GM23338 (cell line): ENCODE results near the gene DCUN1D4. TPM values are rescaled to one million over a fixed set of nuclear protein-coding genes. Genes with fewer than 3 reads are reported as not detected.

Experiments used
- ATAC-seq: fragments of 200-7000 bp; cut with Tn5 transposase; 3 replicates; pipeline ENCODE4 v1.9.1; 2020
- DNase-seq: peaks from one replicate; pipeline ENCODE4 v3.0.0-alpha.2; 2015; ENCODE audit warnings: low spot score
- H2AFZ ChIP-seq: fragments of 200-600 bp; sonication (generic); 2 replicates; pipeline ENCODE4 v1.8.0; 2016; ENCODE audit warnings: antibody characterized with exemption, mild to moderate bottlenecking, moderate library complexity
- H3F3A ChIP-seq: fragments of 200-600 bp; sonication (generic); replicated peaks from 2 replicates; pipeline ENCODE4 v1.8.0; 2017; ENCODE audit warnings: antibody characterized with exemption, mixed run types, low read depth
- H3K27ac ChIP-seq: fragments of 200-600 bp; sonication (generic); 2 replicates; pipeline ENCODE4 v1.6.1; 2016; ENCODE audit warnings: low read depth
- H3K27me3 ChIP-seq: fragments of 200-600 bp; sonication (generic); 2 replicates; pipeline ENCODE4 v1.8.0; 2016; ENCODE audit warnings: mild to moderate bottlenecking, mixed run types, moderate library complexity; ENCODE audit not compliant: insufficient read depth
- H3K36me3 ChIP-seq: fragments of 200-600 bp; sonication (generic); 2 replicates; pipeline ENCODE4 v1.8.0; 2016; ENCODE audit warnings: mild to moderate bottlenecking; ENCODE audit not compliant: insufficient read depth
- H3K4me1 ChIP-seq: fragments of 200-600 bp; sonication (generic); 2 replicates; pipeline ENCODE4 v1.8.0; 2016; ENCODE audit warnings: mild to moderate bottlenecking, moderate library complexity; ENCODE audit not compliant: insufficient read depth
- H3K4me2 ChIP-seq: fragments of 200-600 bp; sonication (generic); 2 replicates; pipeline ENCODE4 v1.7.1; 2017; ENCODE audit warnings: mixed run types
- H3K4me3 ChIP-seq: fragments of 200-600 bp; sonication (generic); 2 replicates; pipeline ENCODE4 v1.6.1; 2016; ENCODE audit warnings: mixed run types
- H3K79me2 ChIP-seq: fragments of 200-600 bp; sonication (generic); replicated peaks from 2 replicates; pipeline ENCODE4 v1.8.0; 2017; ENCODE audit warnings: mild to moderate bottlenecking; ENCODE audit not compliant: insufficient read depth
- H3K9me2 ChIP-seq: fragments of 200-600 bp; sonication (generic); 2 replicates; pipeline ENCODE4 v1.8.0; 2017; ENCODE audit not compliant: insufficient read depth
- H4K20me1 ChIP-seq: fragments of 200-600 bp; sonication (generic); replicated peaks from 2 replicates; pipeline ENCODE4 v1.8.0; 2017; ENCODE audit warnings: mild to moderate bottlenecking; ENCODE audit not compliant: insufficient read depth
- H3K27ac Mint-ChIP-seq: 2 replicates; pipeline ENCODE4 v1.8.0; 2020; ENCODE audit warnings: inconsistent platforms, mild to moderate bottlenecking, moderate library complexity, mixed read lengths
- H3K27me3 Mint-ChIP-seq: 3 replicates; pipeline ENCODE4 v1.8.0; 2022; ENCODE audit warnings: low read depth, mild to moderate bottlenecking, moderate library complexity, mixed read lengths, inconsistent platforms; ENCODE audit not compliant: insufficient read depth, poor library complexity
- H3K36me3 Mint-ChIP-seq: 3 replicates; pipeline ENCODE4 v1.8.0; 2021; ENCODE audit warnings: low read depth, mild to moderate bottlenecking, inconsistent platforms, moderate library complexity, mixed read lengths
- H3K4me1 Mint-ChIP-seq: 3 replicates; pipeline ENCODE4 v1.8.0; 2020; ENCODE audit warnings: mild to moderate bottlenecking, inconsistent platforms, mixed read lengths
- H3K4me3 Mint-ChIP-seq: 3 replicates; pipeline ENCODE4 v1.8.0; 2021; ENCODE audit warnings: moderate library complexity, mild to moderate bottlenecking, inconsistent platforms, mixed read lengths
- H3K9me3 Mint-ChIP-seq: 3 replicates; pipeline ENCODE4 v1.8.0; 2020; ENCODE audit warnings: moderate library complexity, mild to moderate bottlenecking, inconsistent platforms, mixed read lengths
- CREB1 ChIP-seq: fragments of 250-450 bp; sonication (Bioruptor Pico); IDR thresholded peaks from 2 replicates; pipeline ENCODE4 v1.5.0; 2020; ENCODE audit warnings: low read depth, mild to moderate bottlenecking, moderate library complexity
- EZH2 ChIP-seq: fragments of 200-600 bp; sonication (generic); IDR thresholded peaks from one replicate; pipeline ENCODE4 v1.8.0; 2017; ENCODE audit warnings: antibody characterized with exemption, mild to moderate bottlenecking, low read depth; ENCODE audit not compliant: unreplicated experiment
- EZH2phosphoT487 ChIP-seq: fragments of 200-600 bp; sonication (generic); IDR thresholded peaks from one replicate; pipeline ENCODE4 v1.8.1; 2018; ENCODE audit warnings: antibody characterized with exemption; ENCODE audit not compliant: unreplicated experiment
- JUNB ChIP-seq: IDR thresholded peaks from one replicate; pipeline ENCODE4 v1.6.1; 2016; ENCODE audit warnings: antibody characterized with exemption; ENCODE audit not compliant: unreplicated experiment
- NANOG ChIP-seq: IDR thresholded peaks from 2 replicates; pipeline ENCODE4 v1.6.1; 2016; ENCODE audit warnings: antibody characterized with exemption, borderline replicate concordance
- POLR2AphosphoS5 ChIP-seq: IDR thresholded peaks from 2 replicates; pipeline ENCODE4 v1.6.1; 2016; ENCODE audit warnings: antibody characterized with exemption, low read depth
- REST ChIP-seq: IDR thresholded peaks from one replicate; pipeline ENCODE4 v1.6.1; 2018; ENCODE audit warnings: antibody characterized with exemption; ENCODE audit not compliant: unreplicated experiment
- STAT1 ChIP-seq: IDR thresholded peaks from one replicate; pipeline ENCODE4 v1.6.1; 2016; ENCODE audit warnings: antibody characterized with exemption; ENCODE audit not compliant: unreplicated experiment
- ZNF114 ChIP-seq: fragments of 250-450 bp; sonication (Bioruptor Pico); IDR thresholded peaks from 2 replicates; pipeline ENCODE4 v1.5.0; 2020; ENCODE audit warnings: mild to moderate bottlenecking, moderate library complexity
- ZNF331 ChIP-seq: fragments of 250-450 bp; sonication (Bioruptor Pico); IDR thresholded peaks from 2 replicates; pipeline ENCODE4 v1.5.0; 2020; ENCODE audit warnings: low read depth, mild to moderate bottlenecking, moderate library complexity
- polyA plus RNA-seq: library from polyadenylated mRNA; unstranded; fragments of >200 nt; fragmentation: Nextera tagmentation; extraction: Ambion mirVana; gene quantifications from 2 replicates; pipeline ENCODE4 v1.2.1, GENCODE V29; 2016
- total RNA-seq: library from RNA; depleted of rRNA; stranded (reverse); fragments of >200 nt; shearing (Covaris generic); gene quantifications from 2 replicates; pipeline ENCODE4 v1.2.3, GENCODE V29; 2014
- TF ChIP-seq, protein P1 (sequence below): fragments of 250-450 bp; sonication (Bioruptor Pico); IDR thresholded peaks from 2 replicates; pipeline ENCODE4 v1.5.0; 2020; ENCODE audit warnings: mild to moderate bottlenecking, moderate library complexity
- TF ChIP-seq, protein P2 (sequence below): IDR thresholded peaks from 2 replicates; pipeline ENCODE4 v1.6.1; 2016; ENCODE audit warnings: antibody characterized with exemption
- TF ChIP-seq, protein P3 (sequence below), 2 experiments: fragments of 200-600 bp in 1 of 2; sonication (generic) in 1 of 2; conservative IDR thresholded peaks; 2 replicates each; pipeline versions ENCODE4 v1.5.1 to v1.6.1; 2016 to 2017; ENCODE audit warnings: antibody characterized with exemption in 2 of 2, low read depth in 2 of 2, mild to moderate bottlenecking in 2 of 2, moderate library complexity in 1 of 2

Gene DCUN1D4
- total and polyA plus RNA-seq, 2 experiments from 2014 or later, result 26.1 to 54.8 TPM

GRCh38 chr4:51901363-51901762 is 58.4 kb downstream of the DCUN1D4 start:
- no peaks in the 10 kb centered on the region for H3K9me2 ChIP-seq
- peaks cover 10% of the 10 kb centered on the region for H3K36me3 ChIP-seq
- no peaks in the 10 kb centered on the region for H3K27me3 ChIP-seq
- H3K4me2 ChIP-seq, result no peak overlapping the region
- Mint-ChIP-seq H3K9me3 (no peaks in the 10 kb centered on the region; the same call in 2 of the 3 replicates), H3K4me1 (peaks cover 8% of the 10 kb centered on the region), H3K27ac (peak overlapping the region; percentile 73), H3K27me3 (peaks cover under 1% of the 10 kb centered on the region), H3K36me3 (peaks cover 52% of the 10 kb centered on the region), H3K4me3 (no peak overlapping the region)
- H3F3A ChIP-seq, result no peaks in the 10 kb centered on the region
- H2AFZ ChIP-seq, result no peak overlapping the region
- H4K20me1 ChIP-seq, result no peaks in the 10 kb centered on the region
- H3K79me2 ChIP-seq, result 0 out of 2 replicates have a peak, but pooled peaks cover 3% of the 10 kb centered on the region
- no peak overlapping the region for H3K4me3 ChIP-seq
- TF ChIP-seq JUNB (no peak), ZNF114 (CRISPR knock-in tag) (no peak), NANOG (no peak), EZH2 (no peak), ZNF331 (CRISPR knock-in tag) (no peak), CREB1 (no peak), REST (no peak), STAT1 (no peak), POLR2AphosphoS5 (no peak), EZH2phosphoT487 (no peak)
- TF ChIP-seq, protein P1, sequence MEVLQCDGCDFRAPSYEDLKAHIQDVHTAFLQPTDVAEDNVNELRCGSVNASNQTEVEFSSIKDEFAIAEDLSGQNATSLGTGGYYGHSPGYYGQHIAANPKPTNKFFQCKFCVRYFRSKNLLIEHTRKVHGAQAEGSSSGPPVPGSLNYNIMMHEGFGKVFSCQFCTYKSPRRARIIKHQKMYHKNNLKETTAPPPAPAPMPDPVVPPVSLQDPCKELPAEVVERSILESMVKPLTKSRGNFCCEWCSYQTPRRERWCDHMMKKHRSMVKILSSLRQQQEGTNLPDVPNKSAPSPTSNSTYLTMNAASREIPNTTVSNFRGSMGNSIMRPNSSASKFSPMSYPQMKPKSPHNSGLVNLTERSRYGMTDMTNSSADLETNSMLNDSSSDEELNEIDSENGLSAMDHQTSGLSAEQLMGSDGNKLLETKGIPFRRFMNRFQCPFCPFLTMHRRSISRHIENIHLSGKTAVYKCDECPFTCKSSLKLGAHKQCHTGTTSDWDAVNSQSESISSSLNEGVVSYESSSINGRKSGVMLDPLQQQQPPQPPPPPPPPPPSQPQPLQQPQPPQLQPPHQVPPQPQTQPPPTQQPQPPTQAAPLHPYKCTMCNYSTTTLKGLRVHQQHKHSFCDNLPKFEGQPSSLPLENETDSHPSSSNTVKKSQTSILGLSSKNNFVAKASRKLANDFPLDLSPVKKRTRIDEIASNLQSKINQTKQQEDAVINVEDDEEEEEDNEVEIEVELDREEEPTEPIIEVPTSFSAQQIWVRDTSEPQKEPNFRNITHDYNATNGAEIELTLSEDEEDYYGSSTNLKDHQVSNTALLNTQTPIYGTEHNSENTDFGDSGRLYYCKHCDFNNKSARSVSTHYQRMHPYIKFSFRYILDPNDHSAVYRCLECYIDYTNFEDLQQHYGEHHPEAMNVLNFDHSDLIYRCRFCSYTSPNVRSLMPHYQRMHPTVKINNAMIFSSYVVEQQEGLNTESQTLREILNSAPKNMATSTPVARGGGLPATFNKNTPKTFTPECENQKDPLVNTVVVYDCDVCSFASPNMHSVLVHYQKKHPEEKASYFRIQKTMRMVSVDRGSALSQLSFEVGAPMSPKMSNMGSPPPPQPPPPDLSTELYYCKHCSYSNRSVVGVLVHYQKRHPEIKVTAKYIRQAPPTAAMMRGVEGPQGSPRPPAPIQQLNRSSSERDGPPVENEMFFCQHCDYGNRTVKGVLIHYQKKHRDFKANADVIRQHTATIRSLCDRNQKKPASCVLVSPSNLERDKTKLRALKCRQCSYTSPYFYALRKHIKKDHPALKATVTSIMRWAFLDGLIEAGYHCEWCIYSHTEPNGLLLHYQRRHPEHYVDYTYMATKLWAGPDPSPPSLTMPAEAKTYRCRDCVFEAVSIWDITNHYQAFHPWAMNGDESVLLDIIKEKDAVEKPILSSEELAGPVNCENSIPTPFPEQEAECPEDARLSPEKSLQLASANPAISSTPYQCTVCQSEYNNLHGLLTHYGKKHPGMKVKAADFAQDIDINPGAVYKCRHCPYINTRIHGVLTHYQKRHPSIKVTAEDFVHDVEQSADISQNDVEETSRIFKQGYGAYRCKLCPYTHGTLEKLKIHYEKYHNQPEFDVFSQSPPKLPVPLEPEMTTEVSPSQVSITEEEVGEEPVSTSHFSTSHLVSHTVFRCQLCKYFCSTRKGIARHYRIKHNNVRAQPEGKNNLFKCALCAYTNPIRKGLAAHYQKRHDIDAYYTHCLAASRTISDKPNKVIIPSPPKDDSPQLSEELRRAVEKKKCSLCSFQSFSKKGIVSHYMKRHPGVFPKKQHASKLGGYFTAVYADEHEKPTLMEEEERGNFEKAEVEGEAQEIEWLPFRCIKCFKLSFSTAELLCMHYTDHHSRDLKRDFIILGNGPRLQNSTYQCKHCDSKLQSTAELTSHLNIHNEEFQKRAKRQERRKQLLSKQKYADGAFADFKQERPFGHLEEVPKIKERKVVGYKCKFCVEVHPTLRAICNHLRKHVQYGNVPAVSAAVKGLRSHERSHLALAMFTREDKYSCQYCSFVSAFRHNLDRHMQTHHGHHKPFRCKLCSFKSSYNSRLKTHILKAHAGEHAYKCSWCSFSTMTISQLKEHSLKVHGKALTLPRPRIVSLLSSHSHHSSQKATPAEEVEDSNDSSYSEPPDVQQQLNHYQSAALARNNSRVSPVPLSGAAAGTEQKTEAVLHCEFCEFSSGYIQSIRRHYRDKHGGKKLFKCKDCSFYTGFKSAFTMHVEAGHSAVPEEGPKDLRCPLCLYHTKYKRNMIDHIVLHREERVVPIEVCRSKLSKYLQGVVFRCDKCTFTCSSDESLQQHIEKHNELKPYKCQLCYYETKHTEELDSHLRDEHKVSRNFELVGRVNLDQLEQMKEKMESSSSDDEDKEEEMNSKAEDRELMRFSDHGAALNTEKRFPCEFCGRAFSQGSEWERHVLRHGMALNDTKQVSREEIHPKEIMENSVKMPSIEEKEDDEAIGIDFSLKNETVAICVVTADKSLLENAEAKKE (CRISPR knock-in tag), result no peak
- TF ChIP-seq, protein P2, sequence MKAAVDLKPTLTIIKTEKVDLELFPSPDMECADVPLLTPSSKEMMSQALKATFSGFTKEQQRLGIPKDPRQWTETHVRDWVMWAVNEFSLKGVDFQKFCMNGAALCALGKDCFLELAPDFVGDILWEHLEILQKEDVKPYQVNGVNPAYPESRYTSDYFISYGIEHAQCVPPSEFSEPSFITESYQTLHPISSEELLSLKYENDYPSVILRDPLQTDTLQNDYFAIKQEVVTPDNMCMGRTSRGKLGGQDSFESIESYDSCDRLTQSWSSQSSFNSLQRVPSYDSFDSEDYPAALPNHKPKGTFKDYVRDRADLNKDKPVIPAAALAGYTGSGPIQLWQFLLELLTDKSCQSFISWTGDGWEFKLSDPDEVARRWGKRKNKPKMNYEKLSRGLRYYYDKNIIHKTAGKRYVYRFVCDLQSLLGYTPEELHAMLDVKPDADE, result no peak
- TF ChIP-seq, protein P3, sequence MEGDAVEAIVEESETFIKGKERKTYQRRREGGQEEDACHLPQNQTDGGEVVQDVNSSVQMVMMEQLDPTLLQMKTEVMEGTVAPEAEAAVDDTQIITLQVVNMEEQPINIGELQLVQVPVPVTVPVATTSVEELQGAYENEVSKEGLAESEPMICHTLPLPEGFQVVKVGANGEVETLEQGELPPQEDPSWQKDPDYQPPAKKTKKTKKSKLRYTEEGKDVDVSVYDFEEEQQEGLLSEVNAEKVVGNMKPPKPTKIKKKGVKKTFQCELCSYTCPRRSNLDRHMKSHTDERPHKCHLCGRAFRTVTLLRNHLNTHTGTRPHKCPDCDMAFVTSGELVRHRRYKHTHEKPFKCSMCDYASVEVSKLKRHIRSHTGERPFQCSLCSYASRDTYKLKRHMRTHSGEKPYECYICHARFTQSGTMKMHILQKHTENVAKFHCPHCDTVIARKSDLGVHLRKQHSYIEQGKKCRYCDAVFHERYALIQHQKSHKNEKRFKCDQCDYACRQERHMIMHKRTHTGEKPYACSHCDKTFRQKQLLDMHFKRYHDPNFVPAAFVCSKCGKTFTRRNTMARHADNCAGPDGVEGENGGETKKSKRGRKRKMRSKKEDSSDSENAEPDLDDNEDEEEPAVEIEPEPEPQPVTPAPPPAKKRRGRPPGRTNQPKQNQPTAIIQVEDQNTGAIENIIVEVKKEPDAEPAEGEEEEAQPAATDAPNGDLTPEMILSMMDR (conservative IDR thresholded peaks at IDR 0.05; ENCODE audit: low read depth in 2 of 2), result no peak
- DNase-seq (no peak), ATAC-seq (peak; percentile 45; the same call in 2 of the 3 replicates)
- no peaks in the 10 kb centered on the region for H3K4me1 ChIP-seq
- H3K27ac ChIP-seq, result no peak overlapping the region
